Measurements from ENCODE around the gene CCNYL1.
"Not testable (repeated sequence)": the region's sequence is repeated elsewhere in the genome, so short reads cannot be mapped to it uniquely, and the experiment has no call there.

GRCh38 chr2:207690845-207691461 is 20.5 kb upstream of the CCNYL1 start:
- not testable (repeated sequence) for TF ChIP-seq CTCF (IDR thresholded peaks at IDR 0.05; ENCODE audit: poor library complexity); EZH2 (IDR thresholded peaks at IDR 0.05; ENCODE audit: borderline replicate concordance); EZH2phosphoT487 (IDR thresholded peaks at IDR 0.05; ENCODE audit: low read depth, severe bottlenecking, unreplicated experiment)
